ENCODE data around the gene OR51D1. TPM values are rescaled to one million over a fixed set of nuclear protein-coding genes. Genes with fewer than 3 reads are reported as not detected.
A peak's percentile ranks its signal among the peaks of the same experiment; 100 is the strongest.

The OR51D1 gene
- total and polyA plus RNA-seq, 9 of the 15 experiments (the other 6 are each of a cell fraction or from before 2014, with no cell fraction given), result not detected

DNA sequence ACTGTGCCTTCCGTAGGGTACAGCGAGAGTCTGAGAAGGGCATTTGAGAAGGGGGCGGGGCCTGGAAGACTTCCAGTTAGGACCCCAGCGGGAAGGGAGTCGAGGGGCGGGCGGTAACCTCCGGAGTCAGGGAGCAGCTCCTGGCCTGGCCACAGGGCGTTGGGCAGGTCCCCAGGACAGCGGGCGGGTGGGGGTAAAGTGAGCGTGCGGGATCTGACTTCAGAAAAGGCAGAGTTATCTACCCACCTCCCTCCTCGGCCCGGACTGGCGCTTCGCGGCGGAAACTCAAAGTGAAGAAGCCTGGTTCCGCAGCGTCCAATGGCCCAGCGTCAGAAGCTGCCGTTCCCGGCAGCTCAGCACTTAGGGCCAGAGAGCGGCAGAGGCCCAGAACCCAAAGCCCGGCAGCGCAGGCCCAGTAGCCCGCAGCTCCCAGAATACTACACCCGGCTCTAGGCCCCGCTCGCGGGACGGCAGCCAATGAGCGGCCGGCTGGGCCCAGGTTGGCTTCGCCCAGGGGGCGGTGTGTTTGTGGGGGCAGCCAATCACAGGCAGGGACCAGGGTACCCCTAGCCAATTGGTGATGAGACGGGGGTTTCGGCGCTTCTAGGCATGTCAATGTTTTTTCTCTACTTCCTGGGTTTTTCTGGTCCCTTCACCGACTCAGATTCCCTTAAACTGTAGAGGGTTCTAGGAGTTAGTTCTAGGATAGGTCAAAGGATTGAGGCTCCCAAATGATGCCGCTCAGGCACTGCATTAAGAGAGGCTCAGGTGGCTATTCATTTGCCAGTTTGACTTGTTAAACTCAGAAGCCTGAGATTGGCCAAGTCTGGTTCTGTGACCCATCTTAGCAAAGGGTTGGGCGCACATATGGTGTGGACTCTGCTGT lies 29.3 kb upstream of the OR51D1 start, which contains the start of gene TRIM68 (continued):
- peak; percentile 60 for TF ChIP-seq ZFP36 (IDR thresholded peaks at IDR 0.05; ENCODE audit: low read depth, low read length, partially characterized antibody)
- TF ChIP-seq ZBTB17 (CRISPR knock-in tag; IDR thresholded peaks at IDR 0.05), result 0 out of 2 replicates have a peak, but pooled peaks have one; percentile 45
- TF ChIP-seq KDM5B (IDR thresholded peaks at IDR 0.05; ENCODE audit: insufficient replicate concordance, low read depth, low read length), result peak; percentile 87
- TF ChIP-seq HMG20B (CRISPR knock-in tag; IDR thresholded peaks at IDR 0.05), result no peak
- peak; percentile 42 for TF ChIP-seq PHF20 (IDR thresholded peaks at IDR 0.05; ENCODE audit: partially characterized antibody)
- TF ChIP-seq NCOA1 (IDR thresholded peaks at IDR 0.05; ENCODE audit: low read depth), result no peak
- TF ChIP-seq ZNF133 (CRISPR knock-in tag; IDR thresholded peaks at IDR 0.05), result no peak
- TF ChIP-seq ZC3H4 (CRISPR knock-in tag; IDR thresholded peaks at IDR 0.05; ENCODE audit: borderline replicate concordance), result no peak
- TF ChIP-seq KDM2B (CRISPR knock-in tag; IDR thresholded peaks at IDR 0.05), result no peak
- TF ChIP-seq ZKSCAN1 (IDR thresholded peaks at IDR 0.05; ENCODE audit: low read depth, low read length), result no peak
- TF ChIP-seq ZBTB12 (CRISPR knock-in tag; IDR thresholded peaks at IDR 0.05), result no peak
- peak; percentile 55 for TF ChIP-seq GABPB1 (CRISPR knock-in tag; IDR thresholded peaks at IDR 0.05)
- TF ChIP-seq ZNF121 (CRISPR knock-in tag; conservative IDR thresholded peaks at IDR 0.05), result no peak
- no peak for TF ChIP-seq ZMIZ1 (IDR thresholded peaks at IDR 0.05; ENCODE audit: low read depth in 2 of 2, low read length in 2 of 2)
- no peak for TF ChIP-seq ZNF830 (CRISPR knock-in tag; IDR thresholded peaks at IDR 0.05)
- TF ChIP-seq, protein P1, sequence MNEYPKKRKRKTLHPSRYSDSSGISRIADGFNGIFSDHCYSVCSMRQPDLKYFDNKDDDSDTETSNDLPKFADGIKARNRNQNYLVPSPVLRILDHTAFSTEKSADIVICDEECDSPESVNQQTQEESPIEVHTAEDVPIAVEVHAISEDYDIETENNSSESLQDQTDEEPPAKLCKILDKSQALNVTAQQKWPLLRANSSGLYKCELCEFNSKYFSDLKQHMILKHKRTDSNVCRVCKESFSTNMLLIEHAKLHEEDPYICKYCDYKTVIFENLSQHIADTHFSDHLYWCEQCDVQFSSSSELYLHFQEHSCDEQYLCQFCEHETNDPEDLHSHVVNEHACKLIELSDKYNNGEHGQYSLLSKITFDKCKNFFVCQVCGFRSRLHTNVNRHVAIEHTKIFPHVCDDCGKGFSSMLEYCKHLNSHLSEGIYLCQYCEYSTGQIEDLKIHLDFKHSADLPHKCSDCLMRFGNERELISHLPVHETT (CRISPR knock-in tag; conservative IDR thresholded peaks at IDR 0.05 in 1 of 2, IDR thresholded peaks at IDR 0.05 in 1 of 2), result no peak; a peak in 1 of 4 replicates
- TF ChIP-seq SRSF1 (IDR thresholded peaks at IDR 0.05; ENCODE audit: low read depth, low read length), result no peak
- TF ChIP-seq TCF7 (IDR thresholded peaks at IDR 0.05; ENCODE audit: borderline replicate concordance), result no peak
- TF ChIP-seq MYBL2 (IDR thresholded peaks at IDR 0.05; ENCODE audit: low read depth), result no peak
- TF ChIP-seq MYBL2 (CRISPR knock-in tag; IDR thresholded peaks at IDR 0.05; ENCODE audit: borderline replicate concordance), result no peak
- no peak for TF ChIP-seq PURB (CRISPR knock-in tag; IDR thresholded peaks at IDR 0.05; ENCODE audit: low read depth)
- no peak for TF ChIP-seq GTF2A2 (tag; IDR thresholded peaks at IDR 0.05)
- TF ChIP-seq ZNF717 (CRISPR knock-in tag; IDR thresholded peaks at IDR 0.05), result no peak

All from K562 (cell line).